ENCODE results near the gene CCSER1.
A peak's percentile ranks its signal among the peaks of the same experiment; 100 is the strongest.

Gene CCSER1

DNA sequence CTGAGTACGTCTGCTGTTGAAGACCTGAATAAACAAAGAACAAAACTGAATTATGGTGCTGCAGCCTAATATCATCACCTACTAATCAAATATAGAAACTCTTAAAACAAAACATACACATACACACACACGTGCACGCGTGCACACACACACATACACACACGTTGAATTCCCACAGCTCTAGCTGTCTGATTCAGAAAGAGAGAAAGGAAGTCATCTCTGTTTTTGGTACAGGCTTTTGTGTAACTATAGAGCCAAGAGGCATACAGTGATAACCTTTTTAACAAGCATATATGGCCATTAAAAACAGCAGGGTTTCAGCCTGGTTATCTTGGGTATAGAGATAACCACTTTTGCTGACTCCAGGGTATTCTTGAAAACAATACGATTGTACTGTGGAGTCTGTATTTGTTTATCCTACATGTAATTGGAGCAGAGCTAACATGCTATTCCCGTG lies 823.2 kb downstream of the CCSER1 start:
- TF ChIP-seq, protein P1, sequence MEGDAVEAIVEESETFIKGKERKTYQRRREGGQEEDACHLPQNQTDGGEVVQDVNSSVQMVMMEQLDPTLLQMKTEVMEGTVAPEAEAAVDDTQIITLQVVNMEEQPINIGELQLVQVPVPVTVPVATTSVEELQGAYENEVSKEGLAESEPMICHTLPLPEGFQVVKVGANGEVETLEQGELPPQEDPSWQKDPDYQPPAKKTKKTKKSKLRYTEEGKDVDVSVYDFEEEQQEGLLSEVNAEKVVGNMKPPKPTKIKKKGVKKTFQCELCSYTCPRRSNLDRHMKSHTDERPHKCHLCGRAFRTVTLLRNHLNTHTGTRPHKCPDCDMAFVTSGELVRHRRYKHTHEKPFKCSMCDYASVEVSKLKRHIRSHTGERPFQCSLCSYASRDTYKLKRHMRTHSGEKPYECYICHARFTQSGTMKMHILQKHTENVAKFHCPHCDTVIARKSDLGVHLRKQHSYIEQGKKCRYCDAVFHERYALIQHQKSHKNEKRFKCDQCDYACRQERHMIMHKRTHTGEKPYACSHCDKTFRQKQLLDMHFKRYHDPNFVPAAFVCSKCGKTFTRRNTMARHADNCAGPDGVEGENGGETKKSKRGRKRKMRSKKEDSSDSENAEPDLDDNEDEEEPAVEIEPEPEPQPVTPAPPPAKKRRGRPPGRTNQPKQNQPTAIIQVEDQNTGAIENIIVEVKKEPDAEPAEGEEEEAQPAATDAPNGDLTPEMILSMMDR (IDR thresholded peaks at IDR 0.05; ENCODE audit: insufficient read depth, missing control alignments) = no peak
- peak; percentile 51 for FAIRE-seq
- DNase-seq (ENCODE audit: insufficient read length, low spot score) = no peak

DNA sequence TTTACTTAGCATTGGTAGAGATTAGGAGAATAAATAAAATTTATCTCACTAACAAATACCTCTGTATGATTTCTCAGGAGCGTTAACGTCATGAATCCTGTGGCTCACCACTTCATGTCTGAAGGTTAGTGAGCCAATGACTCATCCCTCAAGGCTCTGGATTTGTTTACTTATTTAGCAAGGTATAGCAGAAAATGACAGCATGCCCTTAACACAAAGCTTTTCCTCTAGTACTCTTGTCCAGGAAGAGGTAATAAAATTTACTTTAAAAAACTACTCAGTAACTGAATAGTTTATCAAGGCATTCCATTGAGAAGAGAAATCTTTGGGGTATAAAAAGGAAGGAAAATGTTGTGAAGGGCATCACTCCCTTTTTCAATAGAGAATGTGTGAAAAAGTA lies 823.8 kb downstream of the CCSER1 start:
- FAIRE-seq = no peak
- DNase-seq (ENCODE audit: insufficient read length, low spot score) = no peak
- TF ChIP-seq, protein P1 (IDR thresholded peaks at IDR 0.05; ENCODE audit: insufficient read depth, missing control alignments) = no peak

DNA sequence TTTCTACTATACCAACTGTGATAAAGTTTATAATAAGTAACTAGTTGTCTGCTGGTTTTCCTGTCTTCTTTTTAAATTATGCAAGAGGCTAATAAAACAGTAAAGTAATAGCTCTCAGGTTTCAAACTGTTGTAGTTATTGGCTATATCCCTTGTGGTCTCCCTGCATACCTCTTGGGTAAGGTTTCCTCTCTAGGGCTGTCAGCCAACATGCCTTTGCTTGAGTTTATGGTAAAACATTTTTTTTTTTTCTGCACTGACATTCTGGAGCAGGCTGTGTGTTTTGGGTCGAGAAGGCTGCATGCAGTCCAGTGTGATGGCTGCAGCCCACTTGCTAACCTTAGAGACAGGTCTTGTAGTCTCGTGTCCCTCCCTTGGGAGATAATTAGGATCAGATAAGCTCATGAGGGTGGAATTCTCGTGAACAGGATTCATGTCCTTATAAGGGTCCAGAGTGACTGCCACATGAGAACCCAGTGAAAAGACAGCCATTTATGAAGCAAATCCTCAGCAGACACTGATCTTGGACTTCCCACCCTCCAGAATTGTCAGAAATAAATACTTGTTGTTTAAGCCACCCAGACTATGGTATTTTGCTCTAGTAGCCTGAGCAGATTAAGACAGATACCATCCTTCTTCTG lies 831.2 kb downstream of the CCSER1 start:
- FAIRE-seq (no peak), DNase-seq (ENCODE audit: insufficient read length, low spot score) (no peak)
- TF ChIP-seq, protein P1 (IDR thresholded peaks at IDR 0.05; ENCODE audit: insufficient read depth, missing control alignments) = no peak

DNA sequence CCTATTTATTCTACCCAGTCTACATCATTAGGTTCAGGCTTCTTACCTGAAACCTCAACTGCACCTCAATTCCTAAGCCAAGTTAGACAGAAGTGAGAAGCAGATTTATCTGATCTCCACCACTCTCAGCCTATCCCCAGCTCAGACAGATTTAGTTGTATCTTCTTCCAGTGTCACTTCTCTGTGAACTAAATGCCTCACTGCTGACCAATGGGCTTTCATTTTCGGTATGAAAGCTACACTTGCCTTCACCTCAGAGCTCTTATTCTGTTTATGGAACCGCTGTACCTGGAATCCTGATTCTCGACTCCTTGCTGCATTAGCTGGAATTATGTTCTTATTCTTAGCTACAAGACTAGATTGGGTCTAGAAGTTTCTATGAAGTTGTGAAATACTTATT lies 833.2 kb downstream of the CCSER1 start:
- FAIRE-seq (no peak), DNase-seq (ENCODE audit: insufficient read length, low spot score) (no peak)
- TF ChIP-seq, protein P1 (IDR thresholded peaks at IDR 0.05; ENCODE audit: insufficient read depth, missing control alignments) = no peak

DNA sequence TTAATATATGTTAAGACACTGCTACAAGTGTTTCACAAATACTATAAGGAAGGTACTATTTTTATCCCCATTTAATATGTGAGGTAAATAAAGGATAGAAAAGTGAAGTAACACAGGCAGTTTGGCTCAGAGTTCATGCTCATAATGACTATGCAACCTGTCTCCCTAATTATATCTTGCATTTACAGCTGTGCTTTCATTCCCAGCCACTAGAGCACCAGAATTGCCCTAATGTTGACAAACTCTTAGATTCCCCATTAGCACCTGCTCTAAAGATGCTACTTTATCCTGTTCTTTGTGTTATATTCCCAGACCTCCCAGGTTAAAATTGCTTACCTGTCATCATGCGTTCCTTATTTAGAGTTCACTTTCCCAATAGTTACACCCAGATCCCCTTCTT lies 833.6 kb downstream of the CCSER1 start:
- TF ChIP-seq, protein P1 (IDR thresholded peaks at IDR 0.05; ENCODE audit: insufficient read depth, missing control alignments) = no peak
- DNase-seq (ENCODE audit: insufficient read length, low spot score) = no peak
- no peak for FAIRE-seq

DNA sequence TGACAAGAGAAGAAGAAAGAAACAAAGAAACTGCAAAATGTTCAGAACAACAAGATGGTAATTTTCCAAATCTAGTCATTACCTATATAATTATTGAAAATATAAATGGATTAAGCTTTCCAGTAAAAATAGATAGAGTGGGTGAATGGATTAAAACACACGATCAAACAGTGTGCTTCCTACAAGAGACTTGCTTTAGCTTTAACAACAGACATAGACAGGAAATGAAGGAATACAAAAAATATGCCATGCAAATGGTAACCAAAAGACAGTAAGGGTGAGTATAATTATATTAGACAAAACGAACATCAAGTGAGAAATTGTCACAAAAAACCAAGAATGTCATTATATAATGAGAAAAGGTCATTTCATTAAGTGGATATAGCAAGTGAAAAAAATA lies 842.8 kb downstream of the CCSER1 start:
- TF ChIP-seq, protein P1 (IDR thresholded peaks at IDR 0.05; ENCODE audit: insufficient read depth, missing control alignments) = no peak
- DNase-seq (ENCODE audit: insufficient read length, low spot score) (no peak), FAIRE-seq (no peak)

DNA sequence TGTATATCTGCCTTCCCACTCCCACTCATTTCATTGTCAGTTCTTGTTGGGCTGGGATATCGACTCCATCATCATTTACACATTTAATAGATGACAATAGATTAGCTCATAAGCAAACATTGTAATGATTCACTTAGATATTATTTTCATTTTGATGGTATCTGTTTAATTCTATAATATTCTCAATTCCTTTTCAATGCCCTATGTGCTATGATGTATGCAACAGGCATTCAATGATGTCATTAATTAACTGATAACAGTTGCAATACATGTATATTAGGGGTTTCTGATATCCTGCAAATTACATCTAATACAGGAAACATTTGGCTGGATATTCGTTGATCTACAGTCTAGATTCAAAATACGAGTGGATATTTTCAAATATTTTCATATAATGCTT lies 850.5 kb downstream of the CCSER1 start:
- FAIRE-seq (no peak), DNase-seq (ENCODE audit: insufficient read length, low spot score) (no peak)
- TF ChIP-seq, protein P1 (IDR thresholded peaks at IDR 0.05; ENCODE audit: insufficient read depth, missing control alignments) = no peak

Measured in D721Med (cell line).